Measurements from ENCODE around the gene GIGYF1.

The GIGYF1 gene

DNA sequence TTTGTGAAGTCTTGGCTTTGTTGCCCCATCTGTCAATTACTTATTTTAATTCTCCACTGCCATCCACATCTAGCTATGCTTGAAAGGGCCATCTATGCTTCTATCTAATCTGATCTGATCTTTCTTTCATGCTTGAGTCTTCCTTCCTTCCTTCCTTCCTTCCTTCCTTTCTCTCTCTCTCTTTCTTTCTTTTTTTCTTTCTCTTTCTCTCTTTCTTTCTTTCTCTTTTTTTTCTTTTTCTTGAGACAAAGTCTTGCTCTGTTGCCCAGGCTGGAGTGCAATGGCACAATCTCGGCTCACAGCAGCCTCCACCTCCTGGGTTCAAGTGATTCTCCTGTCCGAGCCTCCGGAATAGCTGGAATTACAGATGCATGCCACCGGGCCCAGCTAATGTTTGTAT, 64.0 kb downstream of the GIGYF1 start:
- TF ChIP-seq, protein P1, sequence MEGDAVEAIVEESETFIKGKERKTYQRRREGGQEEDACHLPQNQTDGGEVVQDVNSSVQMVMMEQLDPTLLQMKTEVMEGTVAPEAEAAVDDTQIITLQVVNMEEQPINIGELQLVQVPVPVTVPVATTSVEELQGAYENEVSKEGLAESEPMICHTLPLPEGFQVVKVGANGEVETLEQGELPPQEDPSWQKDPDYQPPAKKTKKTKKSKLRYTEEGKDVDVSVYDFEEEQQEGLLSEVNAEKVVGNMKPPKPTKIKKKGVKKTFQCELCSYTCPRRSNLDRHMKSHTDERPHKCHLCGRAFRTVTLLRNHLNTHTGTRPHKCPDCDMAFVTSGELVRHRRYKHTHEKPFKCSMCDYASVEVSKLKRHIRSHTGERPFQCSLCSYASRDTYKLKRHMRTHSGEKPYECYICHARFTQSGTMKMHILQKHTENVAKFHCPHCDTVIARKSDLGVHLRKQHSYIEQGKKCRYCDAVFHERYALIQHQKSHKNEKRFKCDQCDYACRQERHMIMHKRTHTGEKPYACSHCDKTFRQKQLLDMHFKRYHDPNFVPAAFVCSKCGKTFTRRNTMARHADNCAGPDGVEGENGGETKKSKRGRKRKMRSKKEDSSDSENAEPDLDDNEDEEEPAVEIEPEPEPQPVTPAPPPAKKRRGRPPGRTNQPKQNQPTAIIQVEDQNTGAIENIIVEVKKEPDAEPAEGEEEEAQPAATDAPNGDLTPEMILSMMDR (IDR thresholded peaks at IDR 0.05; ENCODE audit: insufficient read depth, low read depth, low read length, missing control alignments) = no peak
- DNase-seq (ENCODE audit: low read depth) = no peak
- no peak overlapping the region for H3K4me3 ChIP-seq (ENCODE audit: low read length)
